ENCODE data around the gene NFAT5. TPM values are rescaled to one million over a fixed set of nuclear protein-coding genes. Genes with fewer than 3 reads are reported as not detected.

Gene NFAT5
- total and polyA plus RNA-seq, 2 donors from 2014 or later = 1.9 to 83.7 TPM

DNA sequence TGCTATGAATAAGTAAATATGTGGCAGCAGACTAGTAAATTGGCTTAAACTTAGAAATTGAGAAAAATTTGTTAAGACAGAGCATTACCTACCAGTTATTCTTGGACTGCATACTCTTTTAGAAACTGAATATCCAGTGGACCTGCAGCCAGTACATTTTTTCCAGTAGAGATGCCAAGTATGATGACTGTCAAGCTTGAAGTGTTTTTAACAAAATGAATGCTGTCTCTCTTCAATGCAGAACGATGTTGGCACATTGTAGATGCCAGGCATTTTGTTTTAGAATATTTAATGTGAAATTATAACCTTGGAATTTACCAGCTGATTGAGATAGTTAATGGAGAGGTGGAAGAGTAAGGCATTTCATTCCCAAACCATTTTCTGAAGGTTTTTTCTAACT is 52.5 kb downstream of the NFAT5 start:
- no peaks in the 10 kb centered on the region for H3K27me3 ChIP-seq (ENCODE audit: control insufficient read depth, insufficient read depth, low read length)
- DNase-seq = no peak
- H3K4me3 ChIP-seq (ENCODE audit: low read length in 3 of 3) = no peak overlapping the region
- H3K36me3 ChIP-seq (ENCODE audit: control insufficient read depth in 2 of 3, insufficient read depth in 3 of 3, low read length in 3 of 3) = peaks cover 0 to 4% (median 0%) of the 10 kb centered on the region in 3 donors
- no peak overlapping the region for H3K9ac ChIP-seq (ENCODE audit: low read length in 3 of 3)
- H3K4me1 ChIP-seq (ENCODE audit: control insufficient read depth in 2 of 3, insufficient read depth in 2 of 3, low read depth in 1 of 3, low read length in 3 of 3) = peaks cover 0 to 12% (median 7%) of the 10 kb centered on the region in 3 donors
- TF ChIP-seq, protein P1, sequence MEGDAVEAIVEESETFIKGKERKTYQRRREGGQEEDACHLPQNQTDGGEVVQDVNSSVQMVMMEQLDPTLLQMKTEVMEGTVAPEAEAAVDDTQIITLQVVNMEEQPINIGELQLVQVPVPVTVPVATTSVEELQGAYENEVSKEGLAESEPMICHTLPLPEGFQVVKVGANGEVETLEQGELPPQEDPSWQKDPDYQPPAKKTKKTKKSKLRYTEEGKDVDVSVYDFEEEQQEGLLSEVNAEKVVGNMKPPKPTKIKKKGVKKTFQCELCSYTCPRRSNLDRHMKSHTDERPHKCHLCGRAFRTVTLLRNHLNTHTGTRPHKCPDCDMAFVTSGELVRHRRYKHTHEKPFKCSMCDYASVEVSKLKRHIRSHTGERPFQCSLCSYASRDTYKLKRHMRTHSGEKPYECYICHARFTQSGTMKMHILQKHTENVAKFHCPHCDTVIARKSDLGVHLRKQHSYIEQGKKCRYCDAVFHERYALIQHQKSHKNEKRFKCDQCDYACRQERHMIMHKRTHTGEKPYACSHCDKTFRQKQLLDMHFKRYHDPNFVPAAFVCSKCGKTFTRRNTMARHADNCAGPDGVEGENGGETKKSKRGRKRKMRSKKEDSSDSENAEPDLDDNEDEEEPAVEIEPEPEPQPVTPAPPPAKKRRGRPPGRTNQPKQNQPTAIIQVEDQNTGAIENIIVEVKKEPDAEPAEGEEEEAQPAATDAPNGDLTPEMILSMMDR (IDR thresholded peaks at IDR 0.05; ENCODE audit: borderline replicate concordance, extremely low read depth, insufficient read depth) = no peak
- intact Hi-C loops (cut with DNase I) = no loop called here
- no peaks in the 10 kb centered on the region for H3K9me3 ChIP-seq (ENCODE audit: control insufficient read depth in 2 of 3, insufficient read depth in 1 of 3, low read length in 3 of 3)
- no peak for FAIRE-seq
- H3K27ac ChIP-seq (ENCODE audit: low read depth in 2 of 2, low read length in 2 of 2) = no peak overlapping the region

DNA sequence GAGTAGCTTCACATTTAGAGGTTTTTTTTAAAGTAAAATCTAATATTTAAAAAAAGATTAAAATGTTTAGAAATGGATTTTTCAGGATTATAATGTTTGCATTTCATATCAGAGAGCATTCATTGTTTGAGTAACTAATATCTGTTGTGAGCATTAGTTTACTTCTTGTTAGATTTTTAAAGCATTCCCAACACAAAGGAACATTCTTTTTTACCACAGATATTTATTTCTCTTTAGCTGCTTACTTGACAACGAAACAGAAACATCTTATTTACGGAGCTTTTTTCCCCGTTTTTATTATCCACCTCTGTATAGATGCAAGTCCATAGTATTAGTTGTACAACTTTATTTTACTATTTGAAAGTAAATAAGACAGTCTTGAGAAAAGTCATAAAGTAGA is 53.0 kb downstream of the NFAT5 start:
- DNase-seq (no peak), FAIRE-seq (no peak)
- TF ChIP-seq, protein P1 (IDR thresholded peaks at IDR 0.05; ENCODE audit: borderline replicate concordance, extremely low read depth, insufficient read depth) = no peak
- Histone ChIP-seq H3K4me1 (ENCODE audit: control insufficient read depth in 2 of 3, insufficient read depth in 2 of 3, low read depth in 1 of 3, low read length in 3 of 3) (peaks cover 0 to 8% (median 6%) of the 10 kb centered on the region in 3 donors), H3K9me3 (ENCODE audit: control insufficient read depth in 2 of 3, insufficient read depth in 1 of 3, low read length in 3 of 3) (no peaks in the 10 kb centered on the region), H3K27me3 (ENCODE audit: control insufficient read depth, insufficient read depth, low read length) (no peaks in the 10 kb centered on the region), H3K27ac (ENCODE audit: low read depth in 2 of 2, low read length in 2 of 2) (no peak overlapping the region), H3K9ac (ENCODE audit: low read length in 3 of 3) (no peak overlapping the region), H3K4me3 (ENCODE audit: low read length in 3 of 3) (no peak overlapping the region), H3K36me3 (ENCODE audit: control insufficient read depth in 2 of 3, insufficient read depth in 3 of 3, low read length in 3 of 3) (peaks cover 0 to 4% (median 0%) of the 10 kb centered on the region in 3 donors)
- intact Hi-C loops (cut with DNase I) = no loop called here

DNA sequence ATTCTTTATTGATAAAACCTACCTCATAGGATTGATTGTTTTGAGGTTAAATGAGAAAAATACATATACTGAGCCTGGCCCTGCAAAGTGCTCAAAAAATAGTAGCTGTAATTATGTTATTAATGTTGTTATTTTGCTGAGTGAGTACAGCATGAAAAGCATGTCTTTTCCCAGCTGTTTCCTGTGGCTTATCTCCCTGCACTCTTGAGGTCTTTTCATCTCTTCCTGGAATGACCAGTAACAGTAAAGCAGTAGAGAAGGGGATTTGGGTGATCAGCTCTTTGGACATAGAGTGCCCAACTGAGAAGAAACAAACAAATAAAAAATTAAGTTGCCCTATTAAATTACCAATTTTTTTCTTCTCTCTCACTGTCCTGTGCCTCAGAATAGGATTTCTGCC is 53.7 kb downstream of the NFAT5 start:
- no peak for DNase-seq
- Histone ChIP-seq H3K4me3 (ENCODE audit: low read length in 3 of 3) (no peak overlapping the region), H3K9me3 (ENCODE audit: control insufficient read depth in 2 of 3, insufficient read depth in 1 of 3, low read length in 3 of 3) (no peaks in the 10 kb centered on the region), H3K4me1 (ENCODE audit: control insufficient read depth in 2 of 3, insufficient read depth in 2 of 3, low read depth in 1 of 3, low read length in 3 of 3) (peaks cover 0 to 6% (median 5%) of the 10 kb centered on the region in 3 donors), H3K36me3 (ENCODE audit: control insufficient read depth in 2 of 3, insufficient read depth in 3 of 3, low read length in 3 of 3) (peaks cover 0 to 4% (median 0%) of the 10 kb centered on the region in 3 donors), H3K27me3 (ENCODE audit: control insufficient read depth, insufficient read depth, low read length) (no peaks in the 10 kb centered on the region), H3K9ac (ENCODE audit: low read length in 3 of 3) (no peak overlapping the region), H3K27ac (ENCODE audit: low read depth in 2 of 2, low read length in 2 of 2) (no peak overlapping the region)
- TF ChIP-seq, protein P1 (IDR thresholded peaks at IDR 0.05; ENCODE audit: borderline replicate concordance, extremely low read depth, insufficient read depth) = no peak
- no peak for FAIRE-seq
- intact Hi-C loops (cut with DNase I) = no loop called here

DNA sequence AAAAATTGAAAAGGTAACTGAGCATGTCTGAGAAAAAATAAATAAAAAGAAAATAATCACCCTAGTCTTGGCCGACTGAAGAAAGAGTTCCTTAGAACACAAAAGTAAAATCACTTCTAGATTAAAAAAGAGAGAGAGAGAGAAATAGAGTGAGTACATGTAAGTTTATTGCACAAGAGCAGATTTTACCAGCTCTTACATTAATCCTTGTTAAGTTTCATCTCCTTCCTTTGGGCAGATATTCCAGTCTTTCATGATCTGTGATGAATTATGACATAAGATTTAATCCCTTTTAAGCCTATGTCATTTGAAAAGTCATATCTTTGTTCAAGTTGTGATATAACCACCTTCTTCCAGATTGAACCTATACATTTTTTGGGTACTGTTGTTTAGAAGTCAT is 54.8 kb downstream of the NFAT5 start:
- H3K9ac ChIP-seq (ENCODE audit: low read length in 3 of 3) = no peak overlapping the region
- intact Hi-C loops (cut with DNase I) = no loop called here
- peaks cover 0 to 6% (median 5%) of the 10 kb centered on the region in 3 donors for H3K4me1 ChIP-seq (ENCODE audit: control insufficient read depth in 2 of 3, insufficient read depth in 2 of 3, low read depth in 1 of 3, low read length in 3 of 3)

More for the DNA sequence above, 54.8 kb downstream of the NFAT5 start:
- Histone ChIP-seq H3K27me3 (ENCODE audit: control insufficient read depth, insufficient read depth, low read length) (no peaks in the 10 kb centered on the region), H3K27ac (ENCODE audit: low read depth in 2 of 2, low read length in 2 of 2) (no peak overlapping the region), H3K9me3 (ENCODE audit: control insufficient read depth in 2 of 3, insufficient read depth in 1 of 3, low read length in 3 of 3) (no peaks in the 10 kb centered on the region), H3K4me3 (ENCODE audit: low read length in 3 of 3) (no peak overlapping the region), H3K36me3 (ENCODE audit: control insufficient read depth in 2 of 3, insufficient read depth in 3 of 3, low read length in 3 of 3) (peaks cover 0 to 4% (median 0%) of the 10 kb centered on the region in 3 donors)
- FAIRE-seq = no peak
- TF ChIP-seq, protein P1 (IDR thresholded peaks at IDR 0.05; ENCODE audit: borderline replicate concordance, extremely low read depth, insufficient read depth) = no peak
- no peak for DNase-seq

Measured in kidney (tissue), 14 donors.